SIG-M5 treated with dmso at 0.1 percent for 504 hours (cell line): ENCODE measurements around the gene SORCS2.

Source experiments
- DNase-seq: peaks from one replicate; lab custom pipeline; 2025; ENCODE audit not compliant: unreplicated experiment; lab: John Stamatoyannopoulos, UW

SORCS2 gene

GRCh38 chr4:7733801-7734650 lies 541.7 kb downstream of the SORCS2 start:
- no peak for DNase-seq

GRCh38 chr4:7734651-7735260 lies 542.4 kb downstream of the SORCS2 start:
- DNase-seq, result no peak

- no peak for DNase-seq
Measured at GRCh38 chr4:7735395-7735794, 543.1 kb downstream of the SORCS2 start.

- no peak for DNase-seq
Measured at GRCh38 chr4:7735961-7736360, 543.6 kb downstream of the SORCS2 start.

- no peak for DNase-seq
Measured at GRCh38 chr4:7736436-7737267, 544.3 kb downstream of the SORCS2 start.

- DNase-seq, result no peak
Measured at GRCh38 chr4:7737268-7737645, 544.9 kb downstream of the SORCS2 start.

GRCh38 chr4:7737752-7738457 lies 545.6 kb downstream of the SORCS2 start:
- no peak for DNase-seq

- no peak for DNase-seq
Measured at GRCh38 chr4:7738458-7739076, 546.2 kb downstream of the SORCS2 start.

- DNase-seq, result no peak
Measured at GRCh38 chr4:7739077-7739917, 547.0 kb downstream of the SORCS2 start.

GRCh38 chr4:7739918-7740865 lies 547.9 kb downstream of the SORCS2 start:
- DNase-seq, result no peak

GRCh38 chr4:7740866-7741525 lies 548.7 kb downstream of the SORCS2 start:
- no peak for DNase-seq

GRCh38 chr4:7741946-7742806 lies 549.8 kb downstream of the SORCS2 start:
- DNase-seq, result no peak

GRCh38 chr4:7742807-7743280 lies 550.5 kb downstream of the SORCS2 start:
- DNase-seq, result no peak

- peak; percentile 55 for DNase-seq
Measured at GRCh38 chr4:7744142-7744804, 551.9 kb downstream of the SORCS2 start.

- no peak for DNase-seq
Measured at GRCh38 chr4:7745301-7745885, 553.1 kb downstream of the SORCS2 start.
